Measurements from ENCODE around the gene RIPOR1. TPM values are rescaled to one million over a fixed set of nuclear protein-coding genes. Genes with fewer than 3 reads are reported as not detected.

RIPOR1 gene
- total RNA-seq, 4 donors from 2014 or later: 63.1 to 108 (median 68.4) TPM

GRCh38 chr16:67571981-67572431, 43.4 kb downstream of the RIPOR1 start:
- H3K27me3 ChIP-seq: no peaks in the 10 kb centered on the region
- H3K4me3 ChIP-seq: no peak overlapping the region
- H3K9me3 ChIP-seq: no peaks in the 10 kb centered on the region
- TF ChIP-seq POLR2A (IDR thresholded peaks at IDR 0.05; ENCODE audit: low read depth) (no peak), POLR2AphosphoS5 (IDR thresholded peaks at IDR 0.05) (no peak), EP300 (IDR thresholded peaks at IDR 0.05) (no peak), CTCF (IDR thresholded peaks at IDR 0.05) (no peak)
- H3K27ac ChIP-seq (replicated peaks in 1 of 4): no peak overlapping the region
- H3K36me3 ChIP-seq: peaks cover 3 to 38% (median 34%) of the 10 kb centered on the region in 4 donors
- intact Hi-C loops (cut with DNase I): no loop called here
- peaks cover 0 to 10% (median 3%) of the 10 kb centered on the region in 4 donors for H3K4me1 ChIP-seq
- WGBS: 65% methylated on average over 4 of the region's 4 CpGs
- DNase-seq (ENCODE audit: extremely low spot score): no peak

GRCh38 chr16:67579686-67580085, 51.1 kb downstream of the RIPOR1 start:
- Histone ChIP-seq H3K4me3 (no peak overlapping the region), H3K36me3 (peaks cover 0 to 20% (median 13%) of the 10 kb centered on the region in 4 donors), H3K4me1 (peaks cover 0 to 11% (median 0%) of the 10 kb centered on the region in 4 donors), H3K27me3 (no peaks in the 10 kb centered on the region), H3K9me3 (no peaks in the 10 kb centered on the region), H3K27ac (replicated peaks in 1 of 4) (no peak overlapping the region)
- TF ChIP-seq POLR2A (IDR thresholded peaks at IDR 0.05; ENCODE audit: low read depth) (no peak), EP300 (IDR thresholded peaks at IDR 0.05) (no peak), POLR2AphosphoS5 (IDR thresholded peaks at IDR 0.05) (no peak), CTCF (IDR thresholded peaks at IDR 0.05) (no peak)
- intact Hi-C loops (cut with DNase I): no loop called here
- DNase-seq (ENCODE audit: extremely low spot score): no peak
- WGBS: 83% methylated on average over 4 of the region's 4 CpGs

- no peak overlapping the region for H3K27ac ChIP-seq (replicated peaks in 1 of 4)
- no peaks in the 10 kb centered on the region for H3K27me3 ChIP-seq
- no peak for DNase-seq (ENCODE audit: extremely low spot score)
- H3K4me1 ChIP-seq: peaks cover 0 to 11% (median 0%) of the 10 kb centered on the region in 4 donors
- no peak overlapping the region for H3K4me3 ChIP-seq
- peaks cover 0 to 15% (median 9%) of the 10 kb centered on the region in 4 donors for H3K36me3 ChIP-seq
- TF ChIP-seq POLR2AphosphoS5 (IDR thresholded peaks at IDR 0.05) (no peak), POLR2A (IDR thresholded peaks at IDR 0.05; ENCODE audit: low read depth) (no peak), EP300 (IDR thresholded peaks at IDR 0.05) (no peak), CTCF (IDR thresholded peaks at IDR 0.05) (no peak)
- intact Hi-C loops (cut with DNase I): no loop called here
- H3K9me3 ChIP-seq: no peaks in the 10 kb centered on the region
- 95% methylated on average over 4 of the region's 4 CpGs for WGBS
Observed at GRCh38 chr16:67580202-67580601, 51.6 kb downstream of the RIPOR1 start.

GRCh38 chr16:67593288-67593687, 64.7 kb downstream of the RIPOR1 start:
- Histone ChIP-seq H3K4me3 (no peak overlapping the region), H3K27me3 (no peaks in the 10 kb centered on the region), H3K27ac (replicated peaks in 1 of 4) (no peak overlapping the region), H3K4me1 (peaks cover 14 to 21% (median 19%) of the 10 kb centered on the region in 4 donors), H3K9me3 (no peaks in the 10 kb centered on the region), H3K36me3 (peaks cover 0 to 8% (median 0%) of the 10 kb centered on the region in 4 donors)
- intact Hi-C loops (cut with DNase I): no loop called here
- TF ChIP-seq POLR2AphosphoS5 (IDR thresholded peaks at IDR 0.05): no peak
- TF ChIP-seq POLR2A (IDR thresholded peaks at IDR 0.05; ENCODE audit: low read depth): no peak
- no peak for TF ChIP-seq CTCF (IDR thresholded peaks at IDR 0.05)
- no peak for DNase-seq (ENCODE audit: extremely low spot score)
- 90% methylated on average over 4 of the region's 4 CpGs for WGBS

GRCh38 chr16:67593701-67594100, 65.1 kb downstream of the RIPOR1 start:
- no peak overlapping the region for H3K4me3 ChIP-seq
- peaks cover 14 to 21% (median 19%) of the 10 kb centered on the region in 4 donors for H3K4me1 ChIP-seq
- H3K27ac ChIP-seq (replicated peaks in 1 of 4): no peak overlapping the region
- no peak for DNase-seq (ENCODE audit: extremely low spot score)
- TF ChIP-seq CTCF (IDR thresholded peaks at IDR 0.05) (no peak), POLR2A (IDR thresholded peaks at IDR 0.05; ENCODE audit: low read depth) (no peak), POLR2AphosphoS5 (IDR thresholded peaks at IDR 0.05) (no peak), EP300 (IDR thresholded peaks at IDR 0.05) (no peak)
- H3K27me3 ChIP-seq: no peaks in the 10 kb centered on the region
- H3K36me3 ChIP-seq: peaks cover 0 to 8% (median 0%) of the 10 kb centered on the region in 4 donors
- intact Hi-C loops (cut with DNase I): no loop called here
- H3K9me3 ChIP-seq: no peaks in the 10 kb centered on the region

Data from esophagus muscularis mucosa (tissue), 4 donors.